ENCODE measurements around the gene TMEM74B. TPM values are rescaled to one million over a fixed set of nuclear protein-coding genes. Genes with fewer than 3 reads are reported as not detected.

The TMEM74B gene
- total RNA-seq, 1 experiment from 2014 or later: 4.9 TPM

GRCh38 chr20:1196634-1197033, 11.9 kb upstream of the TMEM74B start:
- Histone ChIP-seq H3K23me2 (ENCODE audit: insufficient read length, low read depth, low read length, poor library complexity, severe bottlenecking) (no peaks in the 10 kb centered on the region), H2BK15ac (ENCODE audit: low read depth, low read length) (no peak overlapping the region), H3K27me3 (ENCODE audit: insufficient read depth, low read length) (peaks cover 3% of the 10 kb centered on the region; the same call in 1 of the 2 replicates), H3K23ac (ENCODE audit: insufficient read length, low read depth, low read length) (no peak overlapping the region), H2BK12ac (ENCODE audit: insufficient read length, low read depth, low read length) (no peak overlapping the region), H3K27ac (ENCODE audit: insufficient read length, low read depth, low read length) (no peak overlapping the region), H4K5ac (ENCODE audit: insufficient read length, low read depth, low read length) (no peak overlapping the region), H3K79me2 (ENCODE audit: insufficient read depth, low read length) (no peaks in the 10 kb centered on the region), H3K4me2 (ENCODE audit: insufficient read depth, insufficient read length, low read length) (no peak overlapping the region), H3K4ac (ENCODE audit: low read depth, low read length) (no peak overlapping the region), H2BK5ac (ENCODE audit: insufficient read length, low read length) (no peak overlapping the region), H4K91ac (ENCODE audit: insufficient read length, low read depth, low read length) (no peak overlapping the region), H2BK20ac (ENCODE audit: low read depth, low read length, poor library complexity, severe bottlenecking) (no peak overlapping the region), H3K9ac (ENCODE audit: extremely low read depth, insufficient read length, low read length) (no peak overlapping the region), H3K4me1 (ENCODE audit: insufficient read depth, low read length) (no peaks in the 10 kb centered on the region), H3T11ph (ENCODE audit: low read length) (no peak overlapping the region), H4K20me1 (ENCODE audit: control insufficient read depth, insufficient read depth, insufficient read length) (no peaks in the 10 kb centered on the region), H3K18ac (ENCODE audit: insufficient read length, low read depth, low read length) (no peak overlapping the region), H4K8ac (replicated peaks; ENCODE audit: insufficient read length, low read depth, low read length) (no peak overlapping the region), H2BK120ac (ENCODE audit: low read depth, low read length, poor library complexity, severe bottlenecking) (no peak overlapping the region), H3K14ac (ENCODE audit: insufficient read depth, low read length) (no peak overlapping the region), H3K9me3 (ENCODE audit: control insufficient read depth, low read depth, low read length) (no peaks in the 10 kb centered on the region), H3K79me1 (ENCODE audit: insufficient read depth, low read depth, low read length, poor library complexity, severe bottlenecking) (no peaks in the 10 kb centered on the region), H2AK5ac (ENCODE audit: insufficient read length, low read length) (no peak overlapping the region), H3K56ac (ENCODE audit: insufficient read length, low read depth, low read length) (no peak overlapping the region), H2AFZ (ENCODE audit: low read length) (no peak overlapping the region)
- Mint-ChIP-seq H3K27ac (no peak overlapping the region), H3K4me3 (no peak overlapping the region), H3K4me1 (no peaks in the 10 kb centered on the region), H3K9me3 (peaks cover 0 to 3% of the 10 kb centered on the region in 2 experiments; a peak in 1 of 5 replicates), H3K36me3 (ENCODE audit: insufficient read depth in 1 of 3, low read depth in 3 of 3) (no peaks in the 10 kb centered on the region), H3K27me3 (ENCODE audit: low read depth) (peaks cover 25% of the 10 kb centered on the region)
- no CpG with 5 or more reads among the region's 2 CpGs for WGBS (ENCODE audit: extremely low coverage, insufficient read length, low lambda C conversion rate)
- no peak for DNase-seq
- no peak for TF ChIP-seq CTCF (conservative IDR thresholded peaks at IDR 0.05)

All from H9 (cell line).